KG1 (cell line): Measurements from ENCODE around the gene FAM117B.
"Not testable (repeated sequence)": the region's sequence is repeated elsewhere in the genome, so short reads cannot be mapped to it uniquely, and the experiment has no call there.

ENCODE experiments used
- DNase-seq: peaks from one replicate; lab custom pipeline; 2025; lab: John Stamatoyannopoulos, UW

FAM117B gene

DNA sequence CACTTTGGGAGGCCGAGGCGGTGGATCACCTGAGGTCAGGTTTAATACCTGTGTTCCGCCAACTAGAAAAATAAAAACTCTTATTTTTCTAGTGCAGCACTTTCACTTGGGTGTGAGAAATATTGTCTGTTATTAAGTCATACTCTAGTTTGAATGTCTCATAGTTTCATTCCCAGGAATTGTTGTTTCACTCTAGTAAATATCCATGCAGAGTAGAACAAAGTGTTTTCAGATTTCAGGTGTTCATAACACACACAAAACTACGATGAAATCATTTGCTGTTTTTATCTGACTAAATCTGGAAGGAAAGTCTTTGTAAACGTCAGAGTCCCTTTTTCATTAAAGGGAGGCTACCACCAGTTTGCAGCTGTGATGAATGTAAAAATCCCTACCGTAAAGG, 4.0 kb downstream of the FAM117B start:
- no peak for DNase-seq

DNA sequence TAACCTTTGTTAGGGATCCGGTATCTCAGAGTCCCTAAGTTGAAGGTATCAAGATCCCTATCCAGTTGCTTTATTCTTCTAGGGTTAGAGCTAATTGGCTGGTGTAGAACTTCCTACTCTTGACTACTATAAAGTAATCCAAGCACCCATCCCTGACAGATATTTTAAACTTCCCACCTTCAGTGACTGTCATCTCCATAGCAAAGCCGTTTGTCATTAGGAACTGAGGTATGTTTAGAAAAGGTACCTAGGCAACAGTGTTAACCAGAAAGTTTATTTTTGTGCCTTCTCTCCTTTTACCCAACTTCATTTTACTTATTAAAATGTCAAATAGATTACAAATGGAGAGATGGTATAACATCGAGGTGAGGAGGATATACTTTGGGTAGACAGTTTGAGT, 4.5 kb downstream of the FAM117B start:
- no peak for DNase-seq

DNA sequence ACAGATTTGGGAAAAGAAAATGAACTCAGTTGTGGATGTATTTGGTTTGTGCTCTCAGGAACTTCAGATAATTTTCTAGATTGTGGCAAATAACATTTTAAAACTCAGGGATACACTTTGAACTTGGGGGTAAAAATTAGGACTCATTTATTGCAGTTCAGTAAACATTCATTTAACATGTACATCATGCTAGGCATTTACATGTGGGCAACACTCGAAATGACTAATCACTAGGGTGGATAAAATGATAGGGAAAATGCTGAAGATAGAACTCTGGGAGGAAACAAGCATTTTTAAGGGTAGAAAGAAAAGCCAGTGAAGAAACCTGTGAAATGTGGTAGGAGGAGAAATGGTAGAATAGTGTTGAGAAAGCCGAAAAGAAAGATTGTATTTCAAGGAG, 7.8 kb downstream of the FAM117B start:
- DNase-seq = no peak

DNA sequence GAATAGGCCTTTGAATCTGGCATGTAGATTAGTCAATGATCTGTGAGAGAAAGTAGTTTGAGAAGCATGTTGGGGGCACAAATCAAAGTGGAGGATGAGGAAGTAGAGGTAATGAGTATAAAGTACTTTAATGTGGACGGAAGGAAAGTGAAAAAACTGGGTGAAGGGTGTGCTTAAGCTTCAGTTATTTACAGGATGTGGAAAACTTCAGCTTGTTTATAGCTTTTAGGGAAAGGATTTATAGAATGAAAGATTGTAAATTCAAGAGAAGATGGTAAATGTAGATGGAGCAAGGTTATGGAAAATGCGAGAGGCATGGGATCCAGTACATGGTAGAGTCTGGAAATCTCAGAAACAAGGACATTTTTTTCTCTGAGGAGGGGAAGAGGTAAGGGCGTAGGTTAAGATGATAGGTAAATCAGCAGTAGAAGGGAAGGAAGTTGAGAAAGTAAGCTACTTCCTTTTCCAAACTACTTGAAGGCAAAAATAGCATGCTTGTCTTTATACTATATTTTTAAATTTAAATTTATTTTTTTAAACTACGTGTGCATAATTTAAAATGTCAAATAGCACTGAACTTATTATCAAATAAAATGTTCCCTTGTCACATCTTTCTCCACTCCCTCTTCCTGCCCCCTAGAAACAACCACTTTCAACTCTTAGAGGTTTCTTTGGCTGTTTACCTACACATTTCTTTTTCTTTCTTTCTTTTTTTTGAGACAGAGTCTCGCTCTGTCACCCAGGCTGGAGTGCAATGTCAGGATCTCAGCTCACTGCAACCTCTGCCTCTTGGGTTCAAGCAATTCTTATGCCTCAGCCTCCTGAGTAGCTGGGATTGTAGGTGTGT, 8.5 kb downstream of the FAM117B start:
- no peak for DNase-seq

DNA sequence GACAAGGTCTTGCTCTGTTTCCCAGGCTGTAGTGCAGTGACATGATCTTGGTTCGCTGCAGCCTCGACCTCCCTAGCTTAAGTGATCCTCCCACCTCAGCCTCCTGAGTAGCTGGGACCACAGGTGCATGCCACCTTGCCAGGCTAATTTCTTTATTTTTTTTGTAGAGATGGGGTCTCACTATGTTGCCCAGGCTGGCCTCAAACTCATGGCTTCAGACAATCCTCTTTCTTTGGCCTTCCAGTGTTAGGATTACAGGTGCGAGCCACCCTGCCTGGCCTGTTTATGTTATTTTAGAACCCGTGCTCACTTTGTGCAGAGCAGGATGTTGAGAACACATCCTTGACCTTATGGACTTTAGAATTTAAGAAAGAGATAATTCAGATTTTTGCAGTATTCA, 17.4 kb downstream of the FAM117B start:
- no peak for DNase-seq

DNA sequence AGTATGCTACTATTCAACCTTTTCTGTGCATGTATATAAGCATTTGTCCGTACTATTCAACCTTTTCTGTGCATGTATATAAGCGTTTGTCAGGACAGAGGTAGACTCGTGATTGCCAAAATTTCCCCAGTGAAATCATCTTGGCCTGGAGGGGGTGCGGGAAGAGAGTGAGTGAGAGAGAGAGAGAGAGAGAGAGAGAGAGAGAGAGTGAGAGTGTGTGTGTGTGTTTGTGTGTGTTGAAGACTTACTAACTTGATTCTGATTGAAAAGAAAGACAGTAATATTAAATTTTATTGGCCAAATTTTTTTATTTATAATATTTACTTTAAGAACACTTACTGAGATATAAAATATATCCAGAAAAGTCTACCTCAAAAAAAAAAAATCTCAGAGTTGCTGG, 19.1 kb downstream of the FAM117B start:
- no peak for DNase-seq

DNA sequence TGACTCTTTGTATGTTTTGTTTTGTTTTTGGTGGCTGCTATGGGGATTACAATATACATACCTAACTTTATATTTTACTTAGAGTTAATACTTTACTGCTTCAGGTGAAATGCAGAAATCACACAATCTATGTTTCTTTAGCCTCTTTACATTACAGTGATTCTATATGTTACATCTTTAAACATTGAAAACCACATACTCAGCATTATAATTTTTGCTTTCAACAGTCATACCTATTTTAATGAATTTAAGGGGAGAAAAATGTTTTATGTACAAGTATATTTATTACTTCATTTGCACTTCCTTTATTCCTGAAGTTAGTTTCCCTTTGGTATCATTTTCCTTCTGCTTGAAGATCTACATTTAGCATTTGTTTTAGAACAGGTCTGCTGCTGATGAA, 23.1 kb downstream of the FAM117B start:
- no peak for DNase-seq

DNA sequence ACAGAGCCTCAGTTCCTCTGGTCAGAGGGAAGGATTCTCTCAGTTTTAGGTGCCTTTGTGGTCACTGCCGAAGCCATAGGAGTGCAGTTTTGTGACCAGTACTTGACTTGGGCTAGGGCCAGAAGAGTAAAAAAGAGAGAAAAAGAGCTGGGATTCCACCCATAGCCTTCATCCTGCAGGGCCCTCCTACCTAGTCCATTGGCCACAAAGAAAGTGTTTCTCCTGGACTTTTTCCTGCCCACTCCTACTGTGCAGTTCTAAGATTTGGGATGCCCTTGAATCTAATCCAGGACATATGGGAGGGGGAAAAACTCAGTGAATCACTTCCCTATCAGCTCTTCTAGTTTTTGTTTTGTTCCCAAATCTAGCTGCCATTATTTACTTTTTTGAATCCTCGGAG, 26.0 kb downstream of the FAM117B start:
- no peak for DNase-seq

DNA sequence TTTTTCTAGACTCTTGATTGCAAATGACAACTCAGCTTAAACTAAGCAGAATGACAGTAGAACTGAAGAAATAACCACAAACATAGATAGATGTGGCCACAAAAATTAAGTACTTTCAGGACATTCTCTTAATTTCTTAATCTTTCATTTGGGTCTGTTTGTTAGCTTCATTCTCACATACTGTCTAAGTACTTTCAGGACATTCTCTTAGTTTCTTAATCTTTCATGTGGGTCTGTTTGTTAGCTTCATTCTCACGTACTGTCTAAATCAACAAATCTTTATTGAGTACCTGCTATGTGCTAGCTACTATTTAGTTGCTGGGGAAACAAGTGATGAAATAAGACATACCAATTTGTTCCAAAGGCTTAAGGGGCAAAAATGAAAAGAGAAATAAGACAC, 35.1 kb downstream of the FAM117B start:
- DNase-seq = no peak

DNA sequence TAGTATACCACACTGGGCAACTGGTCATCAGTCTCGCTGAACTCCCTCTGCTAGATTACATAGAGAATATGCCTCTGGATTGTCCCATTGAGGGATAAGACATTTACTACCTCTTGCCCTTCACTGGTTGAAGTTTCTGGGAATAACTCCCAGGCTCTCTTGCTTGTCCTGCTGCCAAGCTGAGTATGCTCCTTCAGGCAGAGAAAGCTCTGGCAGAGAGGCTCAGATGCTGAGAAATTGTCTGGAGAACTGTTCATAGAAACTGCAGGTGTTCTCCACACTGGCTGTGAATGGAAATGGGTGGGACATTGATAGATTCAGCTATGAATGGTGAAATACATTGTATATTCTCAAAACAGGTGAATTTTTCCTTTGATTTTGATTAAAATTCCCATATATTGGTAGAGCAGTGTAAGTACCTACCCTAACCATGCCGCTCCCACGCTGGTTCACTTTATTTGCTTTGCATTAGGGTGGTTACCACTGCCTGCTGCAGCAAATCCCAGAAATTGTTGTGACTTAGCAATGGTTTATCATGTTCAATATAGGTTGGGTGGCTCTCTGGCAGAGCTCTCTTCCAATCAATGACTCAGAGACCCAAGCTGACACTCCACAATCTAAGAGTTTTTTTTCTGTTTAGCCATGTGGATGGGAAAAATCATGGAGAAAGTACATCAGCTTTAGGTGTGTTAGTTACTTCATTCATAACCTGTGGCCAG, 36.7 kb downstream of the FAM117B start:
- DNase-seq = no peak

DNA sequence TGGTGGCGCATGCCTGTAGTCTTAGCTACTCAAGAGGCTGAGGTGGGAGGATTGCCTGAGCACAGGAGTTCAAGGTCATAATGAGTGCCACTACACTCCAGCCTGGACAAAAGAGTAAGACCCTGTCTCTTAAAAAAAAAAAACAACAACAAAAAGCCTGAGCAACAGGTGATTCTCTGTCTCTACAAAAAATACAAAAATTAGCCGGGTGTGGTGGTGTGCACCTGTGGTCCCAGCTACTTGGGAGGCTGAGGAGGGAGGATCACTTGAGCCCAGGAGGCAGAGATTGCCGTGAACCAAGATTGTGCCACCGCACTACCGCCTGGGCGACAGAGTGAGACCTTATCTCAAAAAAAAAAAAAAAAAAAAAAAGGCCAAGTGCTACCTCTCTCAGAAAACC, 40.3 kb downstream of the FAM117B start:
- not testable (repeated sequence) for DNase-seq

DNA sequence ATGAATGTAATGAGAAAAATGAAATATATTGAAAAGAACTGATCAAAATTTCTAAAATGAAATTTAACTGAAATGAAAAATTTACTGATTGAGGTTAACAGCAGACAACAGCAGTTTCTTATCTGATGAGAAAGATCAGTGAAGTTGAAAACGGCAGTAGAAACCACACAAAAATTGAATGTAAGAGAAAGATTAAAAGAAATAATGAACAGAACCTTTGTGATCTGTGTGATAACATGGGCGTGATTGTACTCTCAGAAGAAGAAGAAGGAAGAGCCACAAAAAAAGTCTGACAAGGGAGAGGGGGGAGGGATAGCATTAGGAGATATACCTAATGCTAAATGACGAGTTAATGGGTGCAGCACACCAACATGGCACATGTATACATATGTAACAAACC, 45.2 kb downstream of the FAM117B start:
- no peak for DNase-seq

DNA sequence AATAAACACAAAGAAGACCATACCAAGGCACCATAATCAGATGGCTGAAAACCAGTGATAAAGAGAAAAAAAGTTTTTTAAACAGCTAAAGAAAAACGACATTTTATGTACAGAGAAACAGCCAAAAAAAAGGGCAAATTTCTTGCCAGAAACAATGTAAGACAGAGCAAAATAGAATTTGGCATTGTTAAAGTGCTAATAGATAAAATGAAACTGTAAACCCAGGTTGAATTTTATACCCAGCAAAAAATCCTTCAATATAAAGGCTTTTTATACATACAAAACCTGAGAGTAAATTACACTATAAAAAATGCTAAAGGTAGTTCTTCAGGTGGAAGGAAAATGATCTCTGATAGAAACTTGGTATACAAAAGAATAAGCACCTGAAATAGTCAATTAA, 45.7 kb downstream of the FAM117B start:
- DNase-seq = no peak

DNA sequence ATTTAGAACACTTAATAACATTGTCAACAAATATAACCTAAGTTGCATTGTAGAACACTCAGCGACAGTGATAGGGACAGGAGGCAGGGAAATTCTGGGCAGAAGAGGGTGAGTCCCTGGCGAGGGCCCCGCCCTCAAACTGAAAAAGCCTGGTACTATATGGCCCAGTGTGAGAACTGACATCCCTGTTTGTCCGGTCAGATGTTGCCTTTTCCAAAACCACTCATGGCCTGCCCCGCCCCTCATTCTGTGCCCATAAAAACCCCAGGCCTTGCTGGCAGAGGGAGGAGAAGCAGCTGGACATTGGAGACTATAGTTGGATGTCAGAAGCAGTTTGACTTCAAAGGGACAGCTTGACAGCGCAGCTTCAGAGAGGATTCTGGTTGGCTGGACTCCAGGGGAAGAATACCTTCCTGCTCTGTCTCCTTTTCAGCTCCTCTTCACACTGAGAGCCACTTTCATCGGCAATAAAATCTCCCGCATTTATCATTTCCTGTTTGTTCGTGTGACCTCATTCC, 47.0 kb downstream of the FAM117B start:
- no peak for DNase-seq

DNA sequence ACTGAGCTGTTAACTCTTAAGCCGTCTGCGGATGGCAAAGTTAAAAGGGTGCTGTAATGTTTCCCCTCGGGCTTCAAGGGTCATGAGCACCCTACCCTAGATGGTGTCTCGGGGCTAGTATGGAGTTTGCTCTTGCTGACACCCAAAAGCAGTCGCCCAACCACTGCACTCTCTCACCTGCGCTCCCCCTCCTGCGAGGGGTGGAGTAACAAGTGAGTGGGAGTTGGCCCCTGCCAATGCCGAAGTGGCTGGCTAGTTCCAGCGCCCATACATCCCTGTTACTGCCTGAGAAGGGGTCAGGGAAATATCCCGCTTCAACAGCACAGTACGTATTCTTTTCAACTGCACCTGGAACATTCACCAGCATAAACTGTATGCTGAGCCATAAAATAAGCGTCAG, 47.5 kb downstream of the FAM117B start:
- no peak for DNase-seq

DNA sequence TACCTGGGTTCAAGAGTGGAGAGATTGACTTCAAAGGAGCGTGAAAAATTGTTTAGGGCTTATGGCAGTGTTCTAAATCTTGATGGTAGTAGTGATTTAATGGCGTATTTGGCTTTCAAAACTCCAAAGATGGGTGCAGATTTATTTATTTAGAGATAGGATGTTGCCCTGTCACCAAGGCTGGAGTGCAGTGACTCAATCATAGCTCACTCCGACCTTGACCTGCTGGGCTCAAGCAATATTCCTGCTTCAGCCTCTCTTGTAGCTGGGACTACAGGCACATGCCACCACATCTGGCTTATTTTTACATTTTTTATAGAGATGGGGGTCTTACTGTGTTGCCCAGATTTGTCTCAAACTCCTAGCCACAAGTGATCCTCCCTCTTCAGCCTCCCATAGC, 52.5 kb downstream of the FAM117B start:
- DNase-seq = no peak

DNA sequence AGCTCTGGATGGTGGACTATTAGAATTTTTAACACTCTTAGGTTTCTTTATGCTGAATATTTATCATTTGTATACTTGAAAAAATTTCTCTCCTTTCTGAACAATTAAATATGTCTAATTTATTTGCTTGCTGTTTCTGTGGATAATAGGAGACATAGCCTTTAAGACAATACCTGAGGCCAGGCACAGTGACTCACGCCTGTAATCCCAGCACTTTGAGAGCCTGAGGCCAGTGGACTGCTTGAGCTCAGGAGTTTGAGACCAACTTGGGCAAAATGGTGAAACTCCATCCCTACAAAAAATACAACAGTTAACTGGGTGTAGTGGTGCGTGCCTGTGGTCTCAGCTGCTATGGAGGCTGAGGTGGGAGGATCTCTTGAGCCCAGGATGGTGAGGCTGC, 54.7 kb downstream of the FAM117B start:
- DNase-seq = no peak

DNA sequence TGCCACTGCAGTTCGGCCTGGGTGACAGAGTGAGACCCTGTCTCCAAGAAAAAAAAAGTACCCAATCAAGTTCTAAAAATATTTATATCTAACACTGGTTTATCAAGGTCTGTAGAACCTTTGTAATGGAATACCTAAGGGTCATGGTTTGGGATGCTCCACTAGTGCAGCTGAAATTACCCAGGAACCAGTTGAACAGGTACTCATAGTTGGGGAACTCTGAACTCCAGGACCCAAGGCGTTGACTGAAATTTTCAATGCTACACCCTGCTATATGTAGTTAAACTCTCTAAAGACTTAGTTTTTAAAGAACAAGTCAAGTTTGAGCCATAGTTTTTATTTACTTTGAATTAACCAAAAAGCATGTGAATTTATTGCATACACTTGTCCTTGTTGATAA, 55.1 kb downstream of the FAM117B start:
- no peak for DNase-seq

DNA sequence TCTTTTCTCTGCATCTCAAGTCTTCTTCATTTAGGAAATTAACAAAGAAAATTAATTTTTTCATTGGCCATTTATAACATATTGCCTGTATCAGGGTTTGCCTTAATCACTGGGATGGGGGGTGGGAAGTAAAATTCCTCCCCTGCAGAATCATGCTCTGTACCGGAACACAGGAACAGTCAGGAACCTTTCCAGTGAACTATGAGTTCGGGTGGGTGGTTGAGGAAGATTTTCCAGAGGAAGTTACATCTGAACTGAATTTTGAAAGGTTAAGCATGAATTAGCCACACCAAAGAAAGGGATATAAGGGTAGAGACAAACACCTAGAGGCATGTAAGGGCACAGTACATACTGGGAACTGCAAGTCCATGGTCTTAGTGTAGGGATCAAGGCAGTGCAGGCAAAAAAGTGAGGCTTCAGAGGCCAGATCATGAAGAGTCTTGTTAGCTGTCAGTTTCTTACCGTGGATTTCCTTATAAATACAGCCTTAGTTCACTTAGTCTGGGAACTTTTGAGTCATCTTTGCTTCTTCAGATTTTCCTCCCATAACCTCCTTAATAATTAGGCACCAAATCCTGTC, 55.6 kb downstream of the FAM117B start:
- DNase-seq = no peak

DNA sequence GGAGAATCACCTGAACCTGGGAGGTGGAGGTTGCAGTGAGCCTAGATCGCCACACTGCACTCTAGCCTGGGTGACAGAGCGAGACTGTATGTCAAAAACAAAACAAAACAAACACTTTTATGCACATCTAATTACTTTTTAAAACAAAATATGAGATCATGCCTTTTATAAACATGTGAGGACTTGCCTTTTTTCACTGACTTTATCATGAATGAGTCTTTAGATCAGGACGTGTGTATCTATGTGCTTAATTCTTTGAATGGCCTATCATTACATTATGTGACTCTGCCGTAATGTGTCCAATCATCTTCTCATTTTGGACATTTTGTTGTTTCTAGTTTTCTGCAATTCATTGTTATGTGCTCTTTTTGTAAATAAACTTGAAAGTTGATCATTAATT, 58.7 kb downstream of the FAM117B start:
- no peak for DNase-seq

DNA sequence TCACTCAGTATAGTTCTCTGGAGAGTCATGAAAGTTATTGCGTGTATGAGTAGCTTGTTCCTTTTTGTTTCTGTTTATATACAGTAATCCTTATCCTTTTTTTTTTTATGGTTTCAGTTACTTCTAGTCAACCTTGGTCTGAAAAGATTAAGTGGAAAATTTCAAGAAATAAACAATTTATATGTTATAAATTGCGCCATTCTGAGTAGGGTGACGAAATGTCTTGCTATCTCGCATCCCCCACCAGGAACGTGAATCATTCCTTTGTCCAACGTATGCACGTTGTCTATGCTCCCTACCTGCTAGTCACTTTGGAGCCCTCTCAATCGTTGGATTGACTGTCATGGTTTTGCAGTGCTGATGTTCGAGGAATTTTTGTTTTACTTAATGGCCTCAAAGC, 60.4 kb downstream of the FAM117B start:
- no peak for DNase-seq

DNA sequence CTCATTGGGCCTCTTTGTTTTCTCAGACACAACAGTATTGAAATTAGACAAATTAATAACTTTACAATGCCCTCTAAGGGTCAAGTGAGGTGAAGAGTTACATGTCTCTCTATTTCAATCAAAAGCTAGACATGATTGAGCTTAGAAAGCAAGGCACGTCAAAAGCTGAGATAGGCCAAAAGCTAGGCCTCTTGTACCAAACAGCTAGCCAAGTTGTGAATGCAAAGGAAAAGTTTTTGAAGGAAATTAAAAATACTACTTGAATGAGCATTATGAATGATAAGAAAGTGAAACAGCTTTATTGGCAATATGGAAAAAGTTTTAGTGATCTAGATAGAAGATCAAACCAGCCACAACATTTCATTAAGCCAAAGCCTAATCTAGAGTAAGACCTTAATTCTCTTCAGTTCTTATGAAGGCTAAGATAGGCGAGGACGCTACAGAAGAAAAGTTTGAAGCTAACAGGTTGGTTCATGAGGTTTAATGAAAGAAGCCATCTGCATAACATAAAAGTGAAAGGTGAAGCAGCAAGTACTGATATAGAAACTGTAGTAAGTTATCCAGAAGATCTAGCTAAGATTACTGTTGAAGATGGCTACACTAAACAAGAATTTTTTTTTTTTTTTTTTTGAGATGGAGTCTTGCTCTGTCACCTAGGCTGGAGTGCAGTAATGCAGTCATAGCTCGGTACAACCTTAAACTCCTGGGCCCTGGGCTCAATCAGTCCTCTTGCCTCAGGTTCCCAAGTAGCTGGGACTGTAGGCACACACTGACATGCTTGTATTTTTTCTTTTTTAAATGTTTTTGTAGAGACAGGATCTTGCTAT, 65.5 kb downstream of the FAM117B start:
- DNase-seq = no peak
